ENCODE data around the gene DISC1. TPM values are rescaled to one million over a fixed set of nuclear protein-coding genes. Genes with fewer than 3 reads are reported as not detected.

Gene DISC1
- total RNA-seq, 1 experiment from 2014 or later, result 1.8 TPM

DNA sequence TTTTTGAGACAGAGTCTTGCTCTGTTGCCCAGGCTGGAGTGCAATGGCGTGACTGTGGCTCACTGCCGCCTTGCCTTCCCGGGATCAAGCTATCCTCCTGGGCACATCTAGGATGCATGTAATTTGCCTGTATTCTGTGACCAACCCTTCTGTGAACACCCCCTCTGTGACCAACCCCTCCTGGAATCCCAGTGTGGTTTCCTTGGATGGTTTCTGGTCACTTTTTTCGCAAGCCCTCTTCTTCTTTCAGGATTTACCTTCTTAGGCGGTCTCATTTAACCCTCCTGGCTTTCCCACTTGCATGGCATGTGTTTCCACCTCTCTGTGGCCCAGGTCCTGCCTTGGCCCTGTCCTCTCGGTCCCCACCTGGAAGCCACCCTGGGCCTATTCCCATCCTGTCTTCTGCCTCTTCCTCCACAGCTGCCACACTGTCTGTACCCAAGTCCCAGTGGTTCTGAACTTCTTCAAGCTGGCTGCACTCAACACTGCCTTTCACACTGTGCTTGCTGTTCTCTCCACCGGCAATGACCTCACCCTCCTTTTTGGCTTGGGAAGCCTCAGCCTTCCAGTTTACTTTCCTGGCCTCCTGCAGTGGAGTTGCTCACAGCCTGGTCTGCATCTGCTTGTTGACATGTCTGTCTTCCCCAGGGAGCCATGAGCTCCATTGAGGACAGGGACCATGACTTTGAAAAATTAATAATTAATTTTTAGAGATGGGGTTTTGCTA, 57.0 kb downstream of the DISC1 start:
- Histone ChIP-seq H3K27ac (ENCODE audit: low read depth, low read length) (no peak overlapping the region), H3K4me1 (ENCODE audit: control insufficient read depth in 1 of 2, insufficient read depth in 2 of 2, low read length in 2 of 2) (no peaks in the 10 kb centered on the region), H3K4me2 (ENCODE audit: low read length) (no peak overlapping the region), H2AFZ (ENCODE audit: low read depth, low read length, poor library complexity, severe bottlenecking) (no peak overlapping the region), H3K27me3 (ENCODE audit: insufficient read depth, low read length) (no peaks in the 10 kb centered on the region), H3K9ac (ENCODE audit: low read length) (no peak overlapping the region), H3K36me3 (ENCODE audit: control insufficient read depth in 1 of 2, insufficient read depth in 2 of 2, low read length in 2 of 2) (no peaks in the 10 kb centered on the region), H3K4me3 (replicated peaks in 1 of 2; ENCODE audit: low read depth in 1 of 2, low read length in 2 of 2) (no peak overlapping the region), H3K9me3 (ENCODE audit: control insufficient read depth in 1 of 2, insufficient read depth in 1 of 2, low read depth in 1 of 2, low read length in 2 of 2) (no peaks in the 10 kb centered on the region; a peak in 1 of 4 replicates), H3K9me2 (ENCODE audit: insufficient read depth) (no peaks in the 10 kb centered on the region), H4K20me1 (ENCODE audit: insufficient read depth) (no peaks in the 10 kb centered on the region), H3K79me2 (ENCODE audit: insufficient read depth, low read length) (no peaks in the 10 kb centered on the region)
- ChIA-PET CTCF (no interaction called here), POLR2A (no interaction called here), RAD21 (ENCODE audit: low non-redundant PET in 1 of 2, low total read pairs in 2 of 2, uncharacterized antibody in 2 of 2, unreplicated experiment in 2 of 2) (no interaction called here)
- no TSS peak for BruUV-seq (replicated peaks)
- intact Hi-C loops (cut with micrococcal nuclease), result no loop called here
- ATAC-seq (no peak), DNase-seq (ENCODE audit: low read depth, low spot score) (no peak)
- TF ChIP-seq CEBPB (IDR thresholded peaks at IDR 0.05; ENCODE audit: low read depth) (no peak), RAD21 (IDR thresholded peaks at IDR 0.05; ENCODE audit: low read depth) (no peak), CBX3 (IDR thresholded peaks at IDR 0.05; ENCODE audit: low read depth) (no peak), EZH2 (IDR thresholded peaks at IDR 0.05) (no peak), ZNF274 (IDR thresholded peaks at IDR 0.05; ENCODE audit: low read depth, low read length) (no peak), POLR2A (IDR thresholded peaks at IDR 0.05; ENCODE audit: borderline replicate concordance, extremely low read depth, insufficient read depth, insufficient read length) (no peak)

DNA sequence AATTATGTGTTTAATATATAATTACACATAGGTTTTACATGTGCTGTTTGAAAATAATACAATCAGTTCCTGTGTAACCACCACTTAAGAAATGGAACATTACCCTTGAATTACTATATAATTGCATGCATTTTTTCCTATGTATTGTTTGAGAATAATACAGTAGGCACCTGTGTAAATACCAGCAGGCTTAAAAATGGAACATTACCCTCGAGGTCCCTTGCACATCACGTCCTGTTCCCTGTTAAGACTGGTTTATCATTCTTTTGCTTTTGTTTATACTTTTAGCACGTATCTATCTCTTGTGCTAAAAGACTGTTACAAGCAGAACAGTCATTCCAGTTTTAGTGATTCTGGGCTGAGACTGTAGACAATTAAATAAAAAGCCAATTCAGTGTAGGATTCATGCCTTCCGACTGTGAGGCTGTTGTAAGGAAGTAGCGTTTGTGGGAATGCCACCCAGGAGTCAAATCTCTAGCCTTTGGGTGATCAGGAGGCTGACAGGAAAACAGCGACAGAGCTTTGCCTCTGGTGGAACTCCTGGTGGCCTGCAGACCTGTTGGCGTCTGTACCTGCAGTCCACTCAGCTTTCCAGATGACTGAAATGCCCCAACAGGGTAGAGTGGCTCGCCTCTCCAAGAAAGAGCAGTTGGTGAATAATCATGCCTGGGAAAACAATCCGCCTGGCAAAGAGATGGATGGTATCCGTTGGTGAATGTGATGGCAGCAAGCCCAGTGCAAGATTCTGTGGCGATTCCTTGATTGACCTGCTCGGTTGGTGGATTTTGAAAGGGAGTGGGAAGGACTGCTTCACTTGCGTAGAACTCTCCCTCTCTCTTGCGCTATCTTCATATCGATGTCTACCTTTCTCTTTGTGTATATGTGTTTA, 58.0 kb downstream of the DISC1 start:
- TF ChIP-seq, protein P1, sequence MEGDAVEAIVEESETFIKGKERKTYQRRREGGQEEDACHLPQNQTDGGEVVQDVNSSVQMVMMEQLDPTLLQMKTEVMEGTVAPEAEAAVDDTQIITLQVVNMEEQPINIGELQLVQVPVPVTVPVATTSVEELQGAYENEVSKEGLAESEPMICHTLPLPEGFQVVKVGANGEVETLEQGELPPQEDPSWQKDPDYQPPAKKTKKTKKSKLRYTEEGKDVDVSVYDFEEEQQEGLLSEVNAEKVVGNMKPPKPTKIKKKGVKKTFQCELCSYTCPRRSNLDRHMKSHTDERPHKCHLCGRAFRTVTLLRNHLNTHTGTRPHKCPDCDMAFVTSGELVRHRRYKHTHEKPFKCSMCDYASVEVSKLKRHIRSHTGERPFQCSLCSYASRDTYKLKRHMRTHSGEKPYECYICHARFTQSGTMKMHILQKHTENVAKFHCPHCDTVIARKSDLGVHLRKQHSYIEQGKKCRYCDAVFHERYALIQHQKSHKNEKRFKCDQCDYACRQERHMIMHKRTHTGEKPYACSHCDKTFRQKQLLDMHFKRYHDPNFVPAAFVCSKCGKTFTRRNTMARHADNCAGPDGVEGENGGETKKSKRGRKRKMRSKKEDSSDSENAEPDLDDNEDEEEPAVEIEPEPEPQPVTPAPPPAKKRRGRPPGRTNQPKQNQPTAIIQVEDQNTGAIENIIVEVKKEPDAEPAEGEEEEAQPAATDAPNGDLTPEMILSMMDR (IDR thresholded peaks at IDR 0.05 in 2 of 3, conservative IDR thresholded peaks at IDR 0.05 in 1 of 3; ENCODE audit: borderline replicate concordance in 1 of 3, insufficient read depth in 1 of 3, low read depth in 2 of 3, low read length in 2 of 3), result no peak
- TF ChIP-seq JUND (IDR thresholded peaks at IDR 0.05) (no peak), POLR2AphosphoS5 (IDR thresholded peaks at IDR 0.05; ENCODE audit: low read depth, low read length) (no peak), SRF (IDR thresholded peaks at IDR 0.05; ENCODE audit: low read depth) (no peak), EGR1 (IDR thresholded peaks at IDR 0.05; ENCODE audit: low read depth) (no peak), EZH2phosphoT487 (IDR thresholded peaks at IDR 0.05; ENCODE audit: borderline replicate concordance) (no peak)
- Histone ChIP-seq H3K9me2 (ENCODE audit: insufficient read depth) (no peaks in the 10 kb centered on the region), H3K4me1 (ENCODE audit: control insufficient read depth in 1 of 2, insufficient read depth in 2 of 2, low read length in 2 of 2) (no peaks in the 10 kb centered on the region), H3K27me3 (ENCODE audit: insufficient read depth, low read length) (no peaks in the 10 kb centered on the region), H3K79me2 (ENCODE audit: insufficient read depth, low read length) (no peaks in the 10 kb centered on the region), H3K4me3 (replicated peaks in 1 of 2; ENCODE audit: low read depth in 1 of 2, low read length in 2 of 2) (no peak overlapping the region), H4K20me1 (ENCODE audit: insufficient read depth) (no peaks in the 10 kb centered on the region), H3K9ac (ENCODE audit: low read length) (no peak overlapping the region), H2AFZ (ENCODE audit: low read depth, low read length, poor library complexity, severe bottlenecking) (no peak overlapping the region), H3K4me2 (ENCODE audit: low read length) (no peak overlapping the region), H3K9me3 (ENCODE audit: control insufficient read depth in 1 of 2, insufficient read depth in 1 of 2, low read depth in 1 of 2, low read length in 2 of 2) (no peaks in the 10 kb centered on the region; a peak in 1 of 4 replicates), H3K36me3 (ENCODE audit: control insufficient read depth in 1 of 2, insufficient read depth in 2 of 2, low read length in 2 of 2) (no peaks in the 10 kb centered on the region), H3K27ac (ENCODE audit: low read depth, low read length) (no peak overlapping the region)
- BruUV-seq (replicated peaks), result no TSS peak
- ChIA-PET POLR2A (no interaction called here), CTCF (no interaction called here), RAD21 (ENCODE audit: low non-redundant PET in 1 of 2, low total read pairs in 2 of 2, uncharacterized antibody in 2 of 2, unreplicated experiment in 2 of 2) (no interaction called here)
- DNase-seq (ENCODE audit: low read depth, low spot score), result no peak
- intact Hi-C loops (cut with micrococcal nuclease), result no loop called here
- ATAC-seq, result no peak
